NCI-H2227 (cell line): ENCODE results near the gene SHB.
"Not testable (repeated sequence)": the region's sequence is repeated elsewhere in the genome, so short reads cannot be mapped to it uniquely, and the experiment has no call there.

ENCODE experiments used
- DNase-seq: peaks from one replicate; lab custom pipeline; 2025; ENCODE audit not compliant: unreplicated experiment; lab: John Stamatoyannopoulos, UW

Gene SHB

GRCh38 chr9:37921546-37922300 lies 147.3 kb downstream of the SHB start:
- peak; percentile 13 for DNase-seq

- no peak for DNase-seq
Measured at GRCh38 chr9:37921168-37921510, 147.9 kb downstream of the SHB start.

GRCh38 chr9:37920471-37921167 lies 148.4 kb downstream of the SHB start:
- peak; percentile 23 for DNase-seq

- DNase-seq, result no peak
Measured at GRCh38 chr9:37919956-37920335, 149.1 kb downstream of the SHB start.

GRCh38 chr9:37919246-37919955 lies 149.6 kb downstream of the SHB start:
- no peak for DNase-seq

GRCh38 chr9:37918665-37919170 lies 150.3 kb downstream of the SHB start:
- no peak for DNase-seq

GRCh38 chr9:37917801-37918664 lies 151.0 kb downstream of the SHB start:
- no peak for DNase-seq

- DNase-seq, result no peak
Measured at GRCh38 chr9:37917313-37917731, 151.7 kb downstream of the SHB start.

GRCh38 chr9:37916471-37917312 lies 152.3 kb downstream of the SHB start:
- no peak for DNase-seq

- no peak for DNase-seq
Measured at GRCh38 chr9:37915911-37916470, 153.0 kb downstream of the SHB start.

GRCh38 chr9:37914701-37915358 lies 154.2 kb downstream of the SHB start:
- DNase-seq, result no peak

- DNase-seq, result no peak
Measured at GRCh38 chr9:37914154-37914551, 154.9 kb downstream of the SHB start.

GRCh38 chr9:37913480-37914153 lies 155.4 kb downstream of the SHB start:
- DNase-seq, result peak; percentile 86

- DNase-seq, result no peak
Measured at GRCh38 chr9:37911271-37911681, 157.8 kb downstream of the SHB start.

GRCh38 chr9:37910271-37910670 lies 158.8 kb downstream of the SHB start:
- no peak for DNase-seq

GRCh38 chr9:37909836-37910235 lies 159.2 kb downstream of the SHB start:
- DNase-seq, result not testable (repeated sequence)

- no peak for DNase-seq
Measured at GRCh38 chr9:37909326-37909725, 159.7 kb downstream of the SHB start.

- DNase-seq, result no peak
Measured at GRCh38 chr9:37908698-37909186, 160.3 kb downstream of the SHB start.
